Suppressor macrophage treated with lipopolysaccharide for 4 hours (primary cell): ENCODE results near the gene SDCCAG8.
"Not testable (repeated sequence)": the region's sequence is repeated elsewhere in the genome, so short reads cannot be mapped to it uniquely, and the experiment has no call there.

Experiments
- DNase-seq: peaks from one replicate; pipeline ENCODE4 v3.0.0-alpha.2; 2020

SDCCAG8 gene

DNA sequence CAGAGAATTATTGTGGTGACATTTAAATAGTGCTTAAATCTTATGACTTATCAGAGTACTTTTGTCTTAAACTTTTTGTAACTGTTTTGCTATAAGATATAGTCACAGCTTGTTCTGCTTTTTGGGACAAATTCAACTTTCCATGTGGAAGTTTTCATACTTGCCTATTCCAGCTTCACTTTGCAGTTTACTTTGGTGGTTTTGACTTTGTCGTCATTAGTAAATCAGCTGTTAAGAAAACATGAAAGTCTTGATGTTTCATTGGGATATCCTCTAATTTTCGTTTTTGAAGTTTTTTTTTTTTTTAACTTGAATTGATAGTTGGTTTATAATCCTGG lies 31.3 kb downstream of the SDCCAG8 start:
- peak; percentile 72 for DNase-seq

DNA sequence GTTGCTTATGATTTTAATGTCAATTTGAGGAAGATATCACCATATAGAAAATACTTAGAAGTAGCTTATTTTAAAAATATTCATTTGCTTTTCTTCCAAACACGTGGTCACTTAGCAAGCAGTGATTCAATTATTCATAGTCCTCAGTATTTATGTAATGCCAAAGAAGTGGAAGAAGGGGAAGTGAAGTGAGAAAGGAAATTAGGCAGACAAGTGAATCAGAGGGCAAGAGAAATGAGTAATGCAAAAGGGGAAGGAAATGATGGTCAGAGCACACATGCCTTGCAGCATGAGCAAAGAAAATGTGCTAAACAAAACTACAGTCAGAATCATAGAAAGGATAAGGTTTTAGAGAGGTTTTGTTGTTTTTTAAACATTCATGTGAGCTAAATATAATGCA lies 31.8 kb downstream of the SDCCAG8 start:
- DNase-seq = peak; percentile 91

DNA sequence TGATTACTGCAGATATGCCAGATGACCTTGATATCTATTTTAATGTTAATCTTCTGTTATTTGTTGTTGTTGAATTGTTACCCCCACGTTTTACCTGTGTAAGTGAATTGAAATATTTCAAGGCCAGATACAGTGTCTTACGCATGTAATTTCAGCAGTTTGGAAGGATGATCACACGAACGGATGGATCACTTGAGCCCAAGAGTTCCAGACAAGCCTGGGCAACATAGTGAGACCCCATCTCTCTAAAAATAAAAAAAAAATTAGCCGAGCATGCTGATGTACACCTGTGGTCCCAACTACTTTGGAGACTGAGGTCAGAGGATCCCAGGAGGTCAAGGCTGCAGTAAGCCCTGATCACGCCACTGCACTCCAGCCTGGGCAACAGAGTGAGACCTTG lies 32.2 kb downstream of the SDCCAG8 start:
- DNase-seq = no peak

DNA sequence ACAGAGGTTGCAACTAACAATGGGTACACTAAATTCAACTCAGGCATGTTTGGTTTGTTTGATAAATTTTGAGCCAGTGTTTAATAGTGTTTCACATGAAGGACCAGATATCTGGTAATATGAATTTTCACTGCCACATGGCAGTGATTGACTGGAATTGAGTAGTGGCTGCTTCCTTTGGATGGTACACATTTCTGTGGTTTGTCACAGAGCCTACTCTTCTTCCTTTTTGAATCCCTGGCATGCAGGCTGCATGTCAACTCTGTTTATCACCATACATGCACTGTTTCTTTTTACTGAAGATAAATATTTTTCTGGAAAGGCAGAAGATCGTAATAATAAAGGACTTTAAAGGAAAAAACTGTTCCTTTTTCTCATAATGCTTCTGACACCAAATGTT lies 35.5 kb downstream of the SDCCAG8 start:
- no peak for DNase-seq

DNA sequence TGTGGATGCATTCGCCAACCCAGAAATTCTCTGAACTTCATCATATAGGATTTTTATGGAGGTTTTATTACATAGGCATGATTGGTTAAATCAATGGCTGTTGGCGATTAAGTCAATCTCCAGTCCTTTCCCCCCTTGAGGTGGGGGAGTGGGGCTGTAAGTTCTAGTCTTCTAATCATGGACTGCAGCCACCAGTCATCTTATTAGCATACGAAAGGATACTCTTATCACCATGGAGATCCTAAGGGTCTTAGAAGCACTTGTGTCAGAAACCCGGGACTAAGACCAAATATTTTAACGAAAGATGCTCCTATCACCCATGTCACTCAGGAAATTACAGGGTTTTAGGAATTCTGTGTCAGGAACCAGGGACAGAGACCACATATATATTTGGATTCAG lies 36.3 kb downstream of the SDCCAG8 start:
- DNase-seq = no peak

DNA sequence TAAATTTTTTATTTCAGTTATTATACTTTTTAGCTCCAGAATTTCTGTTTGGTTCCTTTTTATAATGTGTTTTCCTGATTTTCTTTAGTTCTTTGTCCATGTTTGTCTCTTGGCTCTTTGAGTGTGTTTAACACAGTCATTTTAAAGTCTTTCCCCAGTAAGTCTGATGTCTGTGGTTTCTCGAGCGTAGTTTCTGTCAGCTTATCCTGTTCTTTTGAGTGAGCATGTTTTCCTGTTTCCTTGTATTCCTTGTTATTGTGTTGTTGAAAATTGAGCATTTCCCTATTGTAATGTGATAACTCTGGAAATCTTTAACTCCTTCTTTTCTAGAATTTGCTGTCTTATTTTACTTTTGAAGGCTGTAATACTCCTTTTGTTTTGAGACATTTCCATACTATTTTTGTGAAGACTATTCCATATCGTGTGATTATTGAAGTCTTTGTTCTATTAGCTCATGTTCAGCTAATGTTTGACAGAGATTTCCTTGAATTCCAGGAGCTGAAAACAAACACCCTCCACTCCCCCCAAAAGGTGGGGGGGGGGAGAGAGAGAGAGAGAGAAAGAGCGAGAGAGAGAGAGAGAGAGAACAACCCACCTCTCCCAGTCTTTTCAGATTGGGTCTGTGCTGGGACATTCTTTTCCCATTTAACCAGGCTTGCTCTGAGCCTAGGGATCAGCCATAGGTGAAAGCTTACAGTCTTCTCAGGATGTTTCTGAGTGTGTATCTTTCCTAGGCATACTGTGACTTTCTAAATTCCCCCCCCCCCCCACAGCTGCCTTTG lies 38.3 kb downstream of the SDCCAG8 start:
- DNase-seq = no peak

DNA sequence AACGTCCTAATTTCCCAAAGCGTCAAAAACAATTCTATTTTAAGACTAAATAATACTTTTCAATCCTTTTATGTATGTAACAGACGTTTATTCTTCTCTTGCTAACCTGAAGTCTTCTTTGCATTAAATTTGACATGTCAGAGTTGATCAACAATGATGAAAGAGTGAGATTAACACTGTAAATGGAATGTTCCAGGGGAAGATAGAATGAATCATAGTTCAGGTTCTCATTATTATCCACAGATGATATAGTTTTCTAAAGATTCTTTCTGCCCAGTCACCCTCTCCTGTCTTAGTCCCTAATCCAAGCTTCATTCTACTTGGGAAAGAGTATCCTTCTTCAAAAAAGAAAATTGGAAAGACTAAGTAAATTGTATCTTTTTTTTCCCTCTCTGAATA lies 38.9 kb downstream of the SDCCAG8 start:
- DNase-seq = no peak

DNA sequence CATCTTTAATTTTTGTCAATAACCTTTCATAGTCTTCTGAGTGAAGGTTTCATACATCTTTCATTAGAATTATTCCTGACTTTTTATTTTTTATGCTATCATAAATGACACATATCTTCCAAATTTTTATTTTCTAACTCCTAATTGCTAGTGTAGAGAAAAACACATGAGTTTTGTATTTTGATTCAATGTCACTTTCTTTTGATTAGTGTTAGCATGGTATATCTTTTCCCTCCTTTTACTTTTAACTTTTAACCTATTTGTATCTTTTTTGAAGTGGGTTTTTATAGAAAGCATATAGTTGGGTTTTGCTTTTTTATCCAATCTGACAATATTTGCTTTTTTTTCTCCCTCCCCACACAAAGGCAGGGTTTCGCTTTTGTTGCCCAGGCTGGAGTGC lies 43.2 kb downstream of the SDCCAG8 start:
- DNase-seq = no peak

DNA sequence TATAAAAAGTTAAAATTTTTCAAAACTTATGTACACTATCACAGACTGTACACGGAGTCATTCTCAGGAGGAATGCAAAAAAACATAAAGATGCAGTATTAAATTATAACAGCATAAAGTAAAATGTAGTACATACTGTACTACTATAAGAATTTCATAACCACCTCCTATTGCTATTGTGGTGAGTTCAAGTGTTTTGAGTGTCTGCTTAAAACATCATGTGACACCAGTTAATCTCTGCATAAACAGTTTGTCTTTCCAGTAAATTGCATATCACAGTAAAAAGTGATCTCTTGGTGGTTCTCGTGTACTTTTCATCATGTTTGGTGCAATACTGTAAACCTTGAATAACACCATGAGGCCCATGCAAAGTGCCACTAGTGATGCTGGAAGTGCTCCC lies 45.2 kb downstream of the SDCCAG8 start:
- no peak for DNase-seq

DNA sequence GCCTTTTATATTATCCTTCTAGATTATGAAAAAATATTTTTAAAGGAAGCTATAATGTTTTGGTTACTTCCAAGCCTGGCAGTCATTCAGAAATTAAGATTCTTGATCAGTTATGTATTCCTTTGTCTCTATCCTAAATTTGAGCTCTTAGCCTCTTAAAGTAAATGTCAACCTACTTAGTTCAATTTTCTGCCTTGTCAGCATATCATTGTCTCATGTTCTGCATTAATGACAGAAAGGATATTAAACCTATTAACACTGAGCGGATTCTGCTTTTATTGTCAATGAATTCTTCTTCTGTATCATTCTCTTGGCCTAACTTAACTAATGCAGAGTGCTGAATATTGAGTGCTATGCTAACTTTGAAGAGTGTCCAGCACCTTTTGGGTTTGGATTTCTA lies 56.0 kb downstream of the SDCCAG8 start:
- DNase-seq = no peak

DNA sequence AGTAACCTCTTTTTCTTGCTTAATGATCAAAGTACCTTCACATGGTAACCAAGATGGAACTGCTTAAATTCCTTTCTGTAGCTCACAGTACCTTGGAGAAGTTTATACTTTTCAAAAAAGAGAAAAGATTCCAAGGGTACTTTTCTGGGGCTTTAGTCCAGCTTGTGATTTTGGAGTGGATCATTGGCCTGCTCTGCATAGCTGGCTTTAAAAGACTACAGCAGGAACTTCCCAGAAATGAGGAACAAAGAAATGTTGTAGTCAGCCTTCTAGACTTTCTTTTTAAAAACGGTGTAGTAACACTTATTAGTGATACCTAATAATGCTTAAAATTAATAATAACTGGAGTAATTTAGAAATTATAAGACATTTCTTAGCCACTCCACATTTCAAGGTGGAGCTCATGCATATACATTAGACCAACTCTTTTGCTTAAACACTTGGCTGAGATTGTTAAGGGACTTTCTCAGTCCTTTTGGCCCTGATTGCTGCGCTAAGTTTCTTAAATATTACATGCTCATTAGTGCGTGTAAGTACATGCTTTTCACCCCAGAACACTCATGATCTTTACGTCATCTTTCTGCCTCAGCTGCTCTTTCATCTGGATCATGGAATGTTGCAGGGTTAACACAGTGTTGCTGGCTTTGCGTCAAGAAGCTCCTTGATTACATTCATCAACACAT lies 57.3 kb downstream of the SDCCAG8 start:
- peak; percentile 54 for DNase-seq

DNA sequence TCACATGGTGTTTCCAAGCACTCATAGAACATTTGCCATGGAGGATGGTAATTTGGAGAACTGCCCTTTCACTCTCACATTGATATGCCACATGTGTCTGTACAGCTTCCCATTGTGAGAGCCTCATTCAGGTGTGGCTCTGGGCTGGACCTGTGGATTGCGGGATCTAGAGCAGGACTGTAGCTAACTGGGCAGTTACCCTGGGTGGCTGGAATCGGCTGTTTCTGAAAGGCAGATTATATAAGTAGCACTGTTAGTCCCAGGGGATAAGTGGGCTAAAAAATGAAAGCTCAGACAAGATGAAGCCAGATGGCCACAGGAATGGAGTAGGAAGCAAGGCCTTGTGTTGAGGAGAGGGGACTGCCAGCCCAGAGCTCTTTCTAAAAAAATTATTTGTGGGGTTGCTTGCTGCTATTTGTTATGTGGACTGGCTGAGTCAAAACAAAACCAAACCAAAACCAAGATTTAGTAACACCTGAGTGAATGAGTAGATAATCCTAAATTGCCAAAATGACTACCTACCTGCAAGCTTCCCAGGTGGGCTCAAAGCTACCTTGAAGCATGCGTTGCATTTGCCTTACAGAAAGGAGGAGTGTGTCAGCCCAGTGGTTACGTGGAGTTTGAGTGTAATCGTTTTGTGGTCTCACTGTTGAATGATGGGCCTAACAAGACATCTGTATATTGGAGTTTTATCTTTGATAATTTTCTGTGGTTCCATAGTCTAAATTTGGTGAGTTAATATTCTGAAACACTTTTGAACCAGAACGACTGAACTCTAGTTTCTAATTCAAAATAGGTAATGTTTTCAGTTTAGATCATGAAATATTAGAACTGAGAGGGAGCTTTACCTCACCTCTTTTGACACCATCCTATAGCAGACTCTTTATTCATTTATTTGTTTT lies 58.0 kb downstream of the SDCCAG8 start:
- DNase-seq = no peak

DNA sequence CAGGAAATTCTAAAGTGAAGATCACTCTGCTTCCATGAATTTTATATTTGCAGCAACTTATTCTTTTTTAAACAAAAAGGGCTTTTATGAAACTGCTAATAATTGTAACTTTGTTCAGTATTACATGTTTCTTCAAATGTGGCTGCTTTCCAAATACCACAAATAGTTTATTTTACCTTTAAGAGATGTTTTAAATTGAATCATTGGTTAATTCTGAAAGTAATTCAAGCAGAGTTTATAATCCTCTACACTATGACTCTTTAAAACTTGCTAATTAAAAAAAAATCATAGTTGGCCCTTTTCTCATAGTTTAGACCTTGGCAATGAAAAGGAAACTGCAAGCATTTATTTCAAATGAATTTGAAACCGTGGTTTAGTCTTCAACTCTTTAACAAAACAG lies 59.6 kb downstream of the SDCCAG8 start:
- peak; percentile 16 for DNase-seq

DNA sequence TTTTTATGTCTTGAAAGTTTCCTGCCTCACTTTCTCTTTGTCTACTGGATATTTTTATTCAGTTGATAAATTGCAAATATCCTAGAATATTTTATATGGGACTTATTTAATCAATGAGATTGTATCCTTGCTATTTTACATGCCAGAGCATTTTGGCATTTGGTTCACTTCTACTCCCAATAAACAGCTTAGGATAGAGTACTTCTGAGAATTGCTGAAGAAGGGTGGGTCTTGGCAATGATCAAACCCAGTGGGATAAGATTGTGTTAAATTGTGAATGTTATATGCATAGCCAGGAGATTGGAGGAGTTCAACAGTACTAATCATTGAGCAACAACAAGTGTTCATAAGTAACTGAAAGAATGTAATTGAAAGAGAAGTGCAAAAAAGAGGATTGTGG lies 60.1 kb downstream of the SDCCAG8 start:
- no peak for DNase-seq

DNA sequence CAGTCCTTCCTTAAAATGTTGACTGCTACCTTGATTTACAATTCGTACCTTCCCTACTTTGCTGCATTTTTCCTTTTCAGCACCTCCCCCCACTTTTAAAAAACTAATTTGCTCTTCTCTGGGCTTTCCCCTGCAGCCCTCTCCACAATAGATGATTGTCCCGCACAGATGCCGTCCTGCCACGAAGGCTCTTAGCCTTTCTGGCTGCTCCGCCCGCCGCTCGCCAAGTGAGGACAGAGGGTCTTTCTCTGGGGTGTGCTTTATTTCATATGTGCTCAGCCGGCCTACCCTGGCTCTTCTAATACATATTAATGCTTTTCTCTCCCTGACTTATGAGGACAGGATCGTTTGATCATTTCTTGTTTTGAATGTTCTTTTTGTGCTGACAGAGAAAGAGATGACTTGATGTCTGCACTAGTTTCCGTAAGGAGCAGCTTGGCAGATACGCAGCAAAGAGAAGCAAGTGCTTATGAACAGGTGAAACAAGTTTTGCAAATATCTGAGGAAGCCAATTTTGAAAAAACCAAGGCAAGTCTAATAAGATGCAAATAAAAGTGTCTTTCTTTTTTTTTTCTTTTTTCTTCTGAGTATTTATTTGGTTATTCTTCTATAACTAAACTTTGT lies 60.6 kb downstream of the SDCCAG8 start:
- DNase-seq = no peak

DNA sequence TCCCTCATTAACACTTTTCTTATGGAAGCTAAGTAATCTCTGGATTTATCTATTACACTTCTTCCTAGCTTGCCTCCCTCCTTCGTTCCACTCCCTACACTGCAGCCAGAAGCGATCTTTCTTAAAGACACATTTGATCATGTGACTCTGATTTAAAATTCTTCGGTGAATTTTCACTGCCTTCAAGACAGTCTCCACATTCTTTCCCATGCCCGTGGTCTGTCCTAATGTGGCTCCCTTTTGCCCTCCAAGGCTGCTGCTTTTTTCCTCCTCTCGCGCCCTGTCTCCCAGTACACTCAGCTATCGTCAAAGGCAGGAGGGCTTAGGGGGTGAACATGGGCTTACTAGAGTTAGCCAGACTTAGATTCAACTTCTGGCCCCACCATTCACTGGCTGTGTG lies 64.4 kb downstream of the SDCCAG8 start:
- no peak for DNase-seq

DNA sequence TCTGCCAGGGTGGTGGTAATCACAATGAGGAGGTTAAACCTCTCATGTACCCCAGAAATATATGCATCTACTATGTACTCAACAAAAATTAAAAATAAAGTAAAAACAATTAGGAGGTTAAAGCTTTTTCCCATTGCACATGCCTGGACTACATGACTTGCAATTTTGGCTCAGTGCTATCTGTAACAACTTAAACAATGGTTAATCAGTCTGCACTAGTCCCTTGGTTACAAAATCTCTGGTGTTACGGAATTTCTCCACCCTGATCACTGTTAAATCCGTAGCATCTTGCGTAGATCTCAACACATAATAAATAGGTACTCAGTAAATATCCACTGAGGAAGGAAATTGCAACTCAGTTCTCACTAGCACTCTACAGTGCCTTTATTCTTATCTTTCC lies 66.5 kb downstream of the SDCCAG8 start:
- no peak for DNase-seq

DNA sequence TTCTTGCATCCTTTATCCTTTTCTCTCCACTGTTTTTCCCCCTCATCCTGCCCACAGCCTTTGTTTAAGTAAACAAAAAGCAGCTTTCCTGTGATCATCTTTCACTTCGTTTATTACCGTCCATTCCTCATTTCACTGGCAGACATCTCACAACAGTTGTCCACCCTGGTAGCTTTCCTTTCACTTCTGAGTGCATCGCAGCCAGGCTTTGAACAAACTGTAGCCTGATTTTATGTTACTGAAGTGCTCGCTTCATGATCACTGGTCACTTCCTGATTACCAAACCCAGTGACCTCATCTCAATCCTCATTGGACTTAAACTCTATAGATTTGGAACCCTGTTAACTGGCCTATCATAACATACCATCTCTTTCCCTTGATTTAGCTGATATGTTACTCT lies 67.7 kb downstream of the SDCCAG8 start:
- peak; percentile 44 for DNase-seq

DNA sequence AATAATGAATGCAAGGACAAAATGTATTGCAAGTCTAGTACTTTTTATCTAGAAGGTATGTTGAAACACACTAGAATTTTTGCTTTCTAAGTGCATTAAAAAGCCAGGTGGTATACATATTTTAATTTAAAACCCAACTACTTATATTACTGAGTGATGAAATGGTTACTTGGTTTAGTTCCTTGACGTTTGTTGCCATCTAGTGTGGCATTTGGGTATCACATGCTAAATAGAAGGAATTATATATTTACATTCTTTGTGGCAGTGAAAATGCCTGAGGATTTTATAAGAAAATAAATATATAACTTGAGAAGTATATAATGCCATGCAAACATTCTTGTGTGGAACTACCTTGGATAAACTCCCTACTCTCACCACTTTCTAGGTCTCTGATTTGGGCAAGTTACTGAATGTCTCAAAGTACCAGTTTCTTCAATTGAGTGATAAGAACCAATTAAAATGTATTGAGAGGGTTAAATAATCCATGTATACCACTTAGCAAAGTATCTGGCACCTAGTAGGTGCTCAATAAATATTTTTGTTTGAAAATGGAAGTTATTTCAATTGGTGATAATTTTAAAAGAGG lies 69.6 kb downstream of the SDCCAG8 start:
- peak; percentile 74 for DNase-seq

DNA sequence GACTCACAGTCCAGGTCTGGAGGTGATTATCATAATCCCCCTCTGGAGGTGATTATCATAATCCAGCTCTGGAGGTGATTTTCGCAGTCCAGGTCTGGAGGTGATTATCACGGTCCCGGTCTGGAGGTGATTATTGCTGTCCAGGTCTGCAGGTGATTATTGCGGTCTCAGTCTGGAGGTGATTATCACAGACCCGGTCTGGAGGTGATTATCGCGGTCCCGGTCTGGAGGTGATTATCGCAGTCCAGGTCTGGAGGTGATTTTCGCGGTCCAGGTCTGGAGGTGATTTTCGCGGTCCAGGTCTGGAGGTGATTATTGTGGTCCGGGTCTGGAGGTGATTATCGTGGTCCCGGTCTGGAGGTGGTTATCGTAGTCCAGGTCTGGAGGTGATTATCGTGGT lies 76.6 kb downstream of the SDCCAG8 start:
- no peak for DNase-seq

DNA sequence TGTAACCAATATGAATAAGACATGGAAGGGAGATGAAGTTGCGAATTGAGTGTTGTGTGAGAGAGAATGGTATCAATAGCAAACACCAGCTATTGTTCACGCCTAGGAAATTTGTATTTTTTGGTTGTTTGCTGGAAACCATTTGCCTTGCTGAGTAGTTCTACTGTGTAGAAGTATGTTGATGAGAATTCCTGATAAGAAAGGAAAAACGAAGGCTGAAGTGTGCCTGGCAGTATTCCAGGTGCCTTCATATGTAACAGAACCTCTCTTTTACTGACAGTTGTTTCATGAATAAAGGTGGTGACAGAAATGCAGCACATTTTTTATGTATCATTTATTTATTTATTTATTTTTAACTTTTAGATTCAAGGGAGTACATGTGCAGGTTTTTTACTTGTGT lies 79.5 kb downstream of the SDCCAG8 start:
- no peak for DNase-seq

DNA sequence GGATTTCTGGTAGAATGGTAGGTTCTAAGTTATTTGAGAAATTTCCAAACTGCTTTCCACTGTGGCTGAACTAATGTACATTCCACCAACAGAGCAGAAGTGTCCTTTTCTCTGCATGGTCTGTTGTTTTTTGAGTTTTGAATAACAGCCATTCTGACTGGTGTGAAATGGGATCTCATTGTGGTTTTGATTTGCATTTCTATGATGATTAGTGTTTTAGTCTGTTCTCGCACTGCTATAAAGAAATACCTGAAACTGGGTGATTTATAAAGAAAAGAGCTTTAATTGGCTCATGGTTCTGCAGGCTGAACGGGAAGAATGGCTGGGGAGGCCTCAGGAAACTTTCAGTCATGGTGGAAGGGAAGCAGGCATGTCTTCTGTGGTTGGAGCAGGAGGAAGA lies 80.3 kb downstream of the SDCCAG8 start:
- DNase-seq = no peak

DNA sequence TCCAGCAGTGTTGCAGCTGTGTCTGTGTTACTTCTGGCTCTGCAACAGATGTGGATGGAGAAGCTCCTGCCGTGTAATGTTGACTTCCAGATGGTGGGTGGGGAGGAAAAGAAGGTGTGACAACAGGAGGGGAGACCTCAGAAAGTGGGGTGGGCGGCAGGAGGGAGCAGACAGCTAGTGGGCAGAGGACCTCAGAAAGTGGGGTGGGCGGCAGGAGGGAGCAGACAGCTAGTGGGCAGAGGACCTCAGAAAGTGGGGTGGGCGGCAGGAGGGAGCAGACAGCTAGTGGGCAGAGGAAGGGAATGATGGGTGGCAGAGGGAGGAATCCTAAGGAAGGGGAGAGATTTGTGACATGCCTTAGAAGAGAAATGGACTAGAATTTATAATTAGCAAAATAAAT lies 83.0 kb downstream of the SDCCAG8 start:
- not testable (repeated sequence) for DNase-seq
